Mesendoderm (in vitro differentiated cells): Measurements from ENCODE around the gene SEC16A.

Experiments
- DNase-seq: peaks from one replicate; pipeline ENCODE4 v3.0.0; 2013
- H2AK5ac ChIP-seq: 2 replicates; pipeline ENCODE4 v1.6.1; 2013; ENCODE audit warnings: low read length, inconsistent platforms
- H2BK120ac ChIP-seq: 2 replicates; pipeline ENCODE4 v1.6.1; 2013; ENCODE audit warnings: low read depth, mild to moderate bottlenecking, low read length, moderate library complexity, mixed read lengths
- H2BK15ac ChIP-seq: replicated peaks from 2 replicates; pipeline ENCODE4 v1.6.1; 2013; ENCODE audit warnings: low read depth, mild to moderate bottlenecking, moderate library complexity
- H2BK5ac ChIP-seq: 2 replicates; pipeline ENCODE4 v1.6.1; 2013; ENCODE audit warnings: low read length, inconsistent platforms
- H3K18ac ChIP-seq: 2 replicates; pipeline ENCODE4 v1.6.1; 2013; ENCODE audit warnings: mild to moderate bottlenecking, low read length, mixed read lengths
- H3K23ac ChIP-seq: one replicate; pipeline ENCODE4 v1.6.1; 2013; ENCODE audit warnings: low read length
- H3K27ac ChIP-seq: 2 replicates; pipeline ENCODE4 v1.5.1; 2013; ENCODE audit warnings: low read depth, mild to moderate bottlenecking, inconsistent platforms, low read length, moderate library complexity
- H3K27me3 ChIP-seq: 2 replicates; pipeline ENCODE4 v1.6.1; 2013; ENCODE audit warnings: low read length, control low read depth, mild to moderate bottlenecking, inconsistent platforms; ENCODE audit not compliant: insufficient read depth, poor library complexity
- H3K36me3 ChIP-seq: 2 replicates; pipeline ENCODE4 v1.6.1; 2013; ENCODE audit warnings: low read length, inconsistent platforms; ENCODE audit not compliant: control insufficient read depth, insufficient read depth
- H3K4ac ChIP-seq: one replicate; pipeline ENCODE4 v1.6.1; 2013; ENCODE audit warnings: low read depth, mild to moderate bottlenecking, low read length, moderate library complexity
- H3K4me1 ChIP-seq: 2 replicates; pipeline ENCODE4 v1.6.1; 2013; ENCODE audit warnings: low read depth, low read length, inconsistent platforms; ENCODE audit not compliant: control insufficient read depth
- H3K4me2 ChIP-seq: 2 replicates; pipeline ENCODE4 v1.6.1; 2013; ENCODE audit warnings: low read length
- H3K4me3 ChIP-seq: 2 replicates; pipeline ENCODE4 v1.5.1; 2013; ENCODE audit warnings: mild to moderate bottlenecking, low read length
- H3K56ac ChIP-seq: one replicate; pipeline ENCODE4 v1.6.1; 2013; ENCODE audit warnings: low read length
- H3K79me1 ChIP-seq: 2 replicates; pipeline ENCODE4 v1.6.1; 2013; ENCODE audit warnings: low read length, inconsistent platforms
- H3K79me2 ChIP-seq: 2 replicates; pipeline ENCODE4 v1.6.1; 2013; ENCODE audit warnings: mild to moderate bottlenecking, low read length; ENCODE audit not compliant: control insufficient read depth, insufficient read depth
- H3K9ac ChIP-seq: 2 replicates; pipeline ENCODE4 v1.6.1; 2013; ENCODE audit warnings: low read length, inconsistent platforms
- H4K5ac ChIP-seq: one replicate; pipeline ENCODE4 v1.6.1; 2013; ENCODE audit warnings: low read length
- H4K8ac ChIP-seq: one replicate; pipeline ENCODE4 v1.6.1; 2013; ENCODE audit warnings: low read depth, mild to moderate bottlenecking, control low read depth, low read length, moderate library complexity
- WGBS: extraction: QIAGEN DNeasy Blood & Tissue Kit; methylation state at CpG from one replicate; pipeline ENCODE4 v1.1.7; 2013; ENCODE audit warnings: low lambda C conversion rate, missing lambda C conversion rate; ENCODE audit not compliant: insufficient coverage; ENCODE audit errors: extremely low coverage; 5-methylcytosine and 5-hydroxymethylcytosine counted together

The SEC16A gene

GRCh38 chr9:136519263-136520052 lies 36.6 kb upstream of the SEC16A start:
- WGBS: no CpG with 5 or more reads among the region's 32 CpGs
- Histone ChIP-seq H2BK120ac (no peak overlapping the region), H3K18ac (no peak overlapping the region), H3K4me1 (no peaks in the 10 kb centered on the region), H3K23ac (no peak overlapping the region), H3K56ac (no peak overlapping the region), H3K27ac (no peak overlapping the region), H3K79me1 (no peaks in the 10 kb centered on the region), H2BK5ac (no peak overlapping the region), H2AK5ac (no peak overlapping the region), H3K27me3 (no peaks in the 10 kb centered on the region), H3K79me2 (no peaks in the 10 kb centered on the region), H3K4me3 (no peak overlapping the region), H3K9ac (no peak overlapping the region), H2BK15ac (no peak overlapping the region), H4K5ac (no peak overlapping the region), H4K8ac (no peak overlapping the region), H3K4ac (no peak overlapping the region), H3K4me2 (no peak overlapping the region), H3K36me3 (no peaks in the 10 kb centered on the region)
- DNase-seq: no peak

DNA sequence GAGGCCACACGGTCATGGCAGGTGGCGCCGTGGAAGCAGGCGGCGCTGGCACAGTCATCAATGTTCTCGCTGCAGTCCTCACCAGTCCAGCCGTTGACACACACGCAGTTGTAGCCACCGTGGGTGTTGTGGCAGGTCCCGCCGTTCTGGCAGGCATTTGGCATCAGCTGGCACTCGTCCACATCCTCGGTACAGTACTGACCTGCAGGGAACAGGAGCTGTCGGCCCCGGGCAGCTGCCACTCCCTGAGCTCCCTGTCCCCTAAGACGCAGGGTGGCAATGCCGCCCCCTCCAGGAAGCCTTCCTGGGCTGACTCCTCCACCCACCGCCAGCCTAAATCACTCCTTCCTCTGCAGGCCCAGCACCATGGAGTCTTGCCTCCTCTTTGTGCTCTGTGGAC lies 35.8 kb upstream of the SEC16A start:
- Histone ChIP-seq H3K27ac (no peak overlapping the region), H3K18ac (no peak overlapping the region), H3K56ac (no peak overlapping the region), H2BK120ac (no peak overlapping the region), H3K4ac (no peak overlapping the region), H3K36me3 (no peaks in the 10 kb centered on the region), H3K79me1 (no peaks in the 10 kb centered on the region), H3K4me2 (no peak overlapping the region), H3K23ac (no peak overlapping the region), H4K5ac (no peak overlapping the region), H2AK5ac (no peak overlapping the region), H3K27me3 (no peaks in the 10 kb centered on the region), H3K4me3 (no peak overlapping the region), H2BK15ac (no peak overlapping the region), H3K9ac (no peak overlapping the region), H4K8ac (no peak overlapping the region), H3K79me2 (no peaks in the 10 kb centered on the region), H2BK5ac (no peak overlapping the region), H3K4me1 (no peaks in the 10 kb centered on the region)
- no peak for DNase-seq
- WGBS: no CpG with 5 or more reads among the region's 18 CpGs

DNA sequence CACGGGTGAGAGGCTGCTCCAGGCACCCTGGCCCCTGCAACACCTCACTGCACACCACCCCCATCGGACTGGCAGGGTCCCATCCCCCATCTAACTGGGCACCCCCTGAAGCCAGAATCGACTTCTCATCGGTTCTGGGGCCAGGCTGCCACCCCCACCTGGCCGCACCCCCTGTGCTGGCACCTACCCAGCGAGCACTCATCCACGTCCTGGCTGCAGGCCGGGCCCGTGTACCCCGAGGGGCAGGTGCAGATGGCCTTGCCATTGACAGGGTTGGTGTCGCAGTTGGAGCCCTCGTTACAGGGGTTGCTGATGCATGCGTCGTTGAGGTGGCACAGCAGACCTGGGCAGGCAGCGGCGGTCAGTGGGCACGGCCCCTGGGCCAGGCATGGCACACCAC lies 35.1 kb upstream of the SEC16A start:
- no peaks in the 10 kb centered on the region for H3K36me3 ChIP-seq
- WGBS: no CpG with 5 or more reads among the region's 17 CpGs

GRCh38 chr9:136517012-136517743 lies 34.3 kb upstream of the SEC16A start:
- Histone ChIP-seq H3K4me2 (no peak overlapping the region), H4K5ac (no peak overlapping the region), H3K4ac (no peak overlapping the region), H3K27me3 (no peaks in the 10 kb centered on the region), H3K79me2 (no peaks in the 10 kb centered on the region), H3K9ac (no peak overlapping the region), H2BK120ac (no peak overlapping the region), H3K79me1 (no peaks in the 10 kb centered on the region), H3K4me3 (no peak overlapping the region), H2BK15ac (no peak overlapping the region), H3K18ac (no peak overlapping the region), H2AK5ac (no peak overlapping the region), H3K27ac (no peak overlapping the region), H3K4me1 (no peaks in the 10 kb centered on the region), H4K8ac (no peak overlapping the region), H3K23ac (no peak overlapping the region), H3K36me3 (no peaks in the 10 kb centered on the region), H2BK5ac (no peak overlapping the region), H3K56ac (no peak overlapping the region)
- DNase-seq: no peak
- WGBS: no CpG with 5 or more reads among the region's 37 CpGs

More for the DNA sequence above, 35.1 kb upstream of the SEC16A start:
- Histone ChIP-seq H4K8ac (no peak overlapping the region), H2BK15ac (no peak overlapping the region), H3K4me2 (no peak overlapping the region), H3K56ac (no peak overlapping the region), H3K4me1 (no peaks in the 10 kb centered on the region), H3K9ac (no peak overlapping the region), H3K23ac (no peak overlapping the region), H3K4ac (no peak overlapping the region), H3K27ac (no peak overlapping the region), H4K5ac (no peak overlapping the region), H3K79me1 (no peaks in the 10 kb centered on the region), H3K18ac (no peak overlapping the region), H2BK120ac (no peak overlapping the region), H2BK5ac (no peak overlapping the region), H3K79me2 (no peaks in the 10 kb centered on the region), H3K4me3 (no peak overlapping the region), H3K27me3 (no peaks in the 10 kb centered on the region), H2AK5ac (no peak overlapping the region)
- no peak for DNase-seq

DNA sequence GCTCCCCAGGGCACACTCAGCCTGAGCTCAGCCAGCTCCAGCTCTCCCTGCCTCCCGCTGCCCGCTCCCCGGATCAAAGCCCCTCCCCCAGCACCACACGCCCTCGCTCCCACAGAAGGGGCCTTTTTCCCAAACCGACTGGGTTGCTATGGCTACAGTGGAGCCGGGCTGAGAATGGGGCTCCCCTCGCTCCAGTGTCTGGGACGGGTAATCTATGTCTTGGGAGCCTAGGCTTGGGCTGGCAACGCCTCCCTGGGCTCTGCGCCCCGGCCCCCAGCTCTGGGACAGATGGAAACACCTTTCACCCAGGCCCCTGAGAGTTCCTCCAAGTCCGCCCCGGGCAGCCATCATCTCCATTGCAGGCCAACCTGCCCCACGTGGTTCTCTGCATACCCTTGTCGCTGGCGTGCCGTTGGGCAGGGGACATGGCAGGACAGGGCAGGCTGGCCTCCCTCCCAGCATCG lies 33.4 kb upstream of the SEC16A start:
- H3K56ac ChIP-seq: no peak overlapping the region
- H2AK5ac ChIP-seq: no peak overlapping the region
- no peak overlapping the region for H3K18ac ChIP-seq

More for the DNA sequence above, 33.4 kb upstream of the SEC16A start:
- Histone ChIP-seq H3K4me3 (no peak overlapping the region), H4K8ac (no peak overlapping the region), H3K27me3 (no peaks in the 10 kb centered on the region), H3K4me2 (no peak overlapping the region), H3K27ac (no peak overlapping the region), H3K4ac (no peak overlapping the region), H2BK5ac (no peak overlapping the region), H2BK120ac (no peak overlapping the region), H3K9ac (no peak overlapping the region), H3K79me2 (no peaks in the 10 kb centered on the region), H3K23ac (no peak overlapping the region), H4K5ac (no peak overlapping the region), H3K4me1 (no peaks in the 10 kb centered on the region), H3K36me3 (no peaks in the 10 kb centered on the region), H2BK15ac (no peak overlapping the region), H3K79me1 (no peaks in the 10 kb centered on the region)
- no CpG with 5 or more reads among the region's 19 CpGs for WGBS
- DNase-seq: no peak
